GM21447 (cell line): ENCODE measurements around the gene ENTPD5.
"Not testable (repeated sequence)": the region's sequence is repeated elsewhere in the genome, so short reads cannot be mapped to it uniquely, and the experiment has no call there.

Experiments
- ATAC-seq: cut with Tn5 transposase; IDR thresholded peaks from one replicate; pipeline ENCODE4 v1.9.1; 2021; ENCODE audit not compliant: unreplicated experiment

ENTPD5 gene

GRCh38 chr14:73945159-73945670 is 73.9 kb downstream of the ENTPD5 start:
- ATAC-seq: no peak

GRCh38 chr14:73944432-73945158 is 74.5 kb downstream of the ENTPD5 start:
- ATAC-seq: no peak

GRCh38 chr14:73943083-73943482 is 76.0 kb downstream of the ENTPD5 start:
- no peak for ATAC-seq

- no peak for ATAC-seq
Measured at GRCh38 chr14:73942180-73942579, 76.9 kb downstream of the ENTPD5 start.

GRCh38 chr14:73937012-73937411 is 82.1 kb downstream of the ENTPD5 start:
- ATAC-seq: no peak

- ATAC-seq: no peak
Measured at GRCh38 chr14:73936548-73936947, 82.5 kb downstream of the ENTPD5 start.

- no peak for ATAC-seq
Measured at GRCh38 chr14:73935666-73936065, 83.4 kb downstream of the ENTPD5 start.

- no peak for ATAC-seq
Measured at GRCh38 chr14:73924337-73924736, 94.8 kb downstream of the ENTPD5 start.

- not testable (repeated sequence) for ATAC-seq
Measured at GRCh38 chr14:73919457-73919856, 99.6 kb downstream of the ENTPD5 start.

- ATAC-seq: no peak
Measured at GRCh38 chr14:73916324-73916723, 102.8 kb downstream of the ENTPD5 start.

- no peak for ATAC-seq
Measured at GRCh38 chr14:73913256-73913655, 105.8 kb downstream of the ENTPD5 start.

GRCh38 chr14:73909681-73910080 is 109.4 kb downstream of the ENTPD5 start:
- ATAC-seq: no peak
